ENCODE data around the gene SEMA4C.

The SEMA4C gene

GRCh38 chr2:96869822-96870625, at the start of gene SEMA4C:
SEMA4C (minus strand) TSS chr2:96870080; CDS start chr2:96867886, 2,194 bp downstream.
- Histone ChIP-seq H3K9ac (ENCODE audit: low read length) (peak within 1 kb of the TSS; percentile 93), H3K27ac (ENCODE audit: low read length) (peak within 1 kb of the TSS; percentile 63; the same call in 1 of the 2 replicates), H3K9me3 (ENCODE audit: insufficient read depth, low read length) (no peaks in the 10 kb centered on the region), H3K4me1 (ENCODE audit: low read length) (peaks cover 25% of the 10 kb centered on the region), H3K27me3 (ENCODE audit: low read depth, low read length) (peaks cover 4% of the 10 kb centered on the region; the same call in 1 of the 2 replicates), H2AFZ (ENCODE audit: low read depth, low read length) (peak within 1 kb of the TSS; percentile 50; the same call in 1 of the 2 replicates), H3K36me3 (replicated peaks; ENCODE audit: low read depth, low read length) (peaks cover 4% of the 10 kb centered on the region), H4K20me1 (ENCODE audit: insufficient read depth, low read length) (no peaks in the 10 kb centered on the region), H3K4me3 (ENCODE audit: low read length) (peak within 1 kb of the TSS; percentile 87), H3K79me2 (ENCODE audit: low read length) (peaks cover 21% of the 10 kb centered on the region), H3K4me2 (ENCODE audit: low read length) (peak within 1 kb of the TSS; percentile 92)
- no peak for TF ChIP-seq CTCF (IDR thresholded peaks at IDR 0.05; ENCODE audit: low read depth, low read length)
- no peak for TF ChIP-seq EZH2phosphoT487 (IDR thresholded peaks at IDR 0.05; ENCODE audit: low read depth)

GRCh38 chr2:96918754-96919550, 49.1 kb upstream of the SEMA4C start:
- Histone ChIP-seq H3K36me3 (replicated peaks; ENCODE audit: low read depth, low read length) (no peaks in the 10 kb centered on the region), H3K27ac (ENCODE audit: low read length) (no peak overlapping the region), H3K4me1 (ENCODE audit: low read length) (no peaks in the 10 kb centered on the region), H3K4me3 (ENCODE audit: low read length) (no peak overlapping the region), H3K27me3 (ENCODE audit: low read depth, low read length) (peaks cover 11% of the 10 kb centered on the region; the same call in 1 of the 2 replicates), H3K9ac (ENCODE audit: low read length) (no peak overlapping the region), H3K79me2 (ENCODE audit: low read length) (no peaks in the 10 kb centered on the region), H4K20me1 (ENCODE audit: insufficient read depth, low read length) (no peaks in the 10 kb centered on the region), H2AFZ (ENCODE audit: low read depth, low read length) (no peak overlapping the region), H3K9me3 (ENCODE audit: insufficient read depth, low read length) (no peaks in the 10 kb centered on the region), H3K4me2 (ENCODE audit: low read length) (no peak overlapping the region)
- no peak for TF ChIP-seq CTCF (IDR thresholded peaks at IDR 0.05; ENCODE audit: low read depth, low read length)
- no peak for TF ChIP-seq EZH2phosphoT487 (IDR thresholded peaks at IDR 0.05; ENCODE audit: low read depth)

GRCh38 chr2:96918092-96918753, 48.3 kb upstream of the SEMA4C start:
- H4K20me1 ChIP-seq (ENCODE audit: insufficient read depth, low read length): no peaks in the 10 kb centered on the region
- H3K4me2 ChIP-seq (ENCODE audit: low read length): no peak overlapping the region
- TF ChIP-seq EZH2phosphoT487 (IDR thresholded peaks at IDR 0.05; ENCODE audit: low read depth) (no peak), CTCF (IDR thresholded peaks at IDR 0.05; ENCODE audit: low read depth, low read length) (no peak)
- H3K9me3 ChIP-seq (ENCODE audit: insufficient read depth, low read length): no peaks in the 10 kb centered on the region
- H3K4me3 ChIP-seq (ENCODE audit: low read length): no peak overlapping the region
- H3K9ac ChIP-seq (ENCODE audit: low read length): no peak overlapping the region
- H3K27me3 ChIP-seq (ENCODE audit: low read depth, low read length): peaks cover 17% of the 10 kb centered on the region
- no peak overlapping the region for H3K27ac ChIP-seq (ENCODE audit: low read length)
- no peaks in the 10 kb centered on the region for H3K4me1 ChIP-seq (ENCODE audit: low read length)
- no peaks in the 10 kb centered on the region for H3K36me3 ChIP-seq (replicated peaks; ENCODE audit: low read depth, low read length)
- no peaks in the 10 kb centered on the region for H3K79me2 ChIP-seq (ENCODE audit: low read length)
- no peak overlapping the region for H2AFZ ChIP-seq (ENCODE audit: low read depth, low read length)

Data from OCI-LY3 (cell line).